NCI-H510A (cell line): Measurements from ENCODE around the gene LAMTOR2.
"Not testable (repeated sequence)": the region's sequence is repeated elsewhere in the genome, so short reads cannot be mapped to it uniquely, and the experiment has no call there.

Experiments used
- DNase-seq: peaks from one replicate; lab custom pipeline; 2025; lab: John Stamatoyannopoulos, UW

The LAMTOR2 gene

GRCh38 chr1:156054500-156055280 is at the start of gene LAMTOR2:
Gene LAMTOR2 (plus strand): TSS chr1:156054782. CDS start chr1:156054890, 108 bp downstream.
- DNase-seq, result peak; percentile 98

- no peak for DNase-seq
Measured at GRCh38 chr1:156004843-156005584, 49.6 kb upstream of the LAMTOR2 start.

GRCh38 chr1:156006666-156007376 is 47.8 kb upstream of the LAMTOR2 start:
- DNase-seq, result no peak

GRCh38 chr1:156009404-156009803 is 45.2 kb upstream of the LAMTOR2 start:
- no peak for DNase-seq

- DNase-seq, result no peak
Measured at GRCh38 chr1:156012051-156012817, 42.3 kb upstream of the LAMTOR2 start.

GRCh38 chr1:156014829-156015228 is 39.8 kb upstream of the LAMTOR2 start:
- no peak for DNase-seq

- DNase-seq, result no peak
Measured at GRCh38 chr1:156019946-156020292, 34.7 kb upstream of the LAMTOR2 start.

- DNase-seq, result peak; percentile 88
Measured at GRCh38 chr1:156020293-156021092, 34.1 kb upstream of the LAMTOR2 start, which contains the start of gene SSR2. Gene SSR2 (minus strand): TSS chr1:156020951. CDS start chr1:156020167, 784 bp downstream.

- DNase-seq, result no peak
Measured at GRCh38 chr1:156021093-156021428, 33.5 kb upstream of the LAMTOR2 start.

- DNase-seq, result no peak
Measured at GRCh38 chr1:156021954-156022353, 32.6 kb upstream of the LAMTOR2 start.

- no peak for DNase-seq
Measured at GRCh38 chr1:156024801-156025200, 29.8 kb upstream of the LAMTOR2 start.

GRCh38 chr1:156025876-156026275 is 28.7 kb upstream of the LAMTOR2 start:
- no peak for DNase-seq

- no peak for DNase-seq
Measured at GRCh38 chr1:156026588-156026987, 28.0 kb upstream of the LAMTOR2 start.

GRCh38 chr1:156033011-156033410 is 21.6 kb upstream of the LAMTOR2 start:
- DNase-seq, result no peak

GRCh38 chr1:156034991-156035390 is 19.6 kb upstream of the LAMTOR2 start:
- not testable (repeated sequence) for DNase-seq

- DNase-seq, result no peak
Measured at GRCh38 chr1:156042828-156043227, 11.8 kb upstream of the LAMTOR2 start.

GRCh38 chr1:156045076-156045475 is 9.5 kb upstream of the LAMTOR2 start:
- DNase-seq, result no peak

- DNase-seq, result no peak
Measured at GRCh38 chr1:156048663-156049258, 5.8 kb upstream of the LAMTOR2 start.

- no peak for DNase-seq
Measured at GRCh38 chr1:156050376-156050775, 4.2 kb upstream of the LAMTOR2 start.

- DNase-seq, result no peak
Measured at GRCh38 chr1:156051011-156051725, 3.4 kb upstream of the LAMTOR2 start.
